ENCODE data around the gene DISC1.
"Not testable (repeated sequence)": the region's sequence is repeated elsewhere in the genome, so short reads cannot be mapped to it uniquely, and the experiment has no call there.

GRCh38 chr1:231636922-231637321, 10.3 kb downstream of the DISC1 start:
- not testable (repeated sequence) for TF ChIP-seq CTCF (IDR thresholded peaks at IDR 0.05); POLR2AphosphoS5 (IDR thresholded peaks at IDR 0.05; ENCODE audit: low read depth, low read length); REST (IDR thresholded peaks at IDR 0.05; ENCODE audit: insufficient read depth in 1 of 2, low read depth in 2 of 2, low read length in 1 of 2); TCF7L2 (IDR thresholded peaks at IDR 0.05; ENCODE audit: low read depth, low read length); SIN3A (IDR thresholded peaks at IDR 0.05; ENCODE audit: borderline replicate concordance, insufficient read depth, low read depth, low read length)
